GM23338 (cell line): Measurements from ENCODE around the gene TRDMT1.

ENCODE experiments used
- EZH2phosphoT487 ChIP-seq: fragments of 200-600 bp; sonication (generic); IDR thresholded peaks from one replicate; pipeline ENCODE4 v1.8.1; 2018; ENCODE audit warnings: antibody characterized with exemption; ENCODE audit not compliant: unreplicated experiment
- TF ChIP-seq, protein P1 (sequence below), 2 experiments: fragments of 200-600 bp in 1 of 2; sonication (generic) in 1 of 2; conservative IDR thresholded peaks; 2 replicates each; pipeline versions ENCODE4 v1.5.1 to v1.6.1; 2016 to 2017; ENCODE audit warnings: antibody characterized with exemption in 2 of 2, low read depth in 2 of 2, mild to moderate bottlenecking in 2 of 2, moderate library complexity in 1 of 2

DNA sequence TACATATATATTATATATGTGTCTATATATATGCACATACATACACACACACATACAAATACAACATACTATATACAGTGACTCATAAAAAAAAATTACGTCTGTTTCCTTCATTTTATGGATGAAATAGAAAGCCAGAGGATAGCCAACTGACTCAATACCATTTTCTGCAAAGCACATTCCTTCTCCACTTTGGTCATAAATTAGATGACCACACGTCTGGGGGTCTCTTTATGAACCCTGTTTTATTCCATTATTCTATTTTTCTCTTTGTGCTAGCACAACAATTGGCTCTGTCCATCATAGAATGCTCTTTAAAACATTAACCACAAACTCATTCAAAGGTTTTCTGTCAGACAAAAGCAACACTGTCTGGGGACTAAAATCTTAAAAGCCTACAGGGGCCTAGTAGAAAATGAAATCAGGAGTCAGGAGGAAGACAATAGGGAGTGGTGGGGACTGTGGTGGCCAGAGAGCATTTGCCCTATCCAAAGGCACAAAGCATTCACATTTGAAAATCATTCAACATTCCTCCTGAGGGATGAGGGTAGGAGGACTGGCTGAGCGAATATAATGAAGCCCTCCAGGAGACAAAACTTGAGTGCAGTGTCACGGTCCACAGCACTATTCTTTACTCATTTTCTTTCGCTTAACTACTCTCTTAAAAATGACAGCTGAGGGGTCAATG is 76.1 kb downstream of the TRDMT1 start:
- TF ChIP-seq, protein P1, sequence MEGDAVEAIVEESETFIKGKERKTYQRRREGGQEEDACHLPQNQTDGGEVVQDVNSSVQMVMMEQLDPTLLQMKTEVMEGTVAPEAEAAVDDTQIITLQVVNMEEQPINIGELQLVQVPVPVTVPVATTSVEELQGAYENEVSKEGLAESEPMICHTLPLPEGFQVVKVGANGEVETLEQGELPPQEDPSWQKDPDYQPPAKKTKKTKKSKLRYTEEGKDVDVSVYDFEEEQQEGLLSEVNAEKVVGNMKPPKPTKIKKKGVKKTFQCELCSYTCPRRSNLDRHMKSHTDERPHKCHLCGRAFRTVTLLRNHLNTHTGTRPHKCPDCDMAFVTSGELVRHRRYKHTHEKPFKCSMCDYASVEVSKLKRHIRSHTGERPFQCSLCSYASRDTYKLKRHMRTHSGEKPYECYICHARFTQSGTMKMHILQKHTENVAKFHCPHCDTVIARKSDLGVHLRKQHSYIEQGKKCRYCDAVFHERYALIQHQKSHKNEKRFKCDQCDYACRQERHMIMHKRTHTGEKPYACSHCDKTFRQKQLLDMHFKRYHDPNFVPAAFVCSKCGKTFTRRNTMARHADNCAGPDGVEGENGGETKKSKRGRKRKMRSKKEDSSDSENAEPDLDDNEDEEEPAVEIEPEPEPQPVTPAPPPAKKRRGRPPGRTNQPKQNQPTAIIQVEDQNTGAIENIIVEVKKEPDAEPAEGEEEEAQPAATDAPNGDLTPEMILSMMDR (conservative IDR thresholded peaks at IDR 0.05; ENCODE audit: low read depth in 2 of 2): no peak
- no peak for TF ChIP-seq EZH2phosphoT487
